Spleen (tissue), 11 donors: ENCODE measurements around the gene DHRS1. TPM values are rescaled to one million over a fixed set of nuclear protein-coding genes. Genes with fewer than 3 reads are reported as not detected.

Experiments
- DNase-seq: peaks from one replicate; pipeline ENCODE4 v3.0.0-alpha.2; 2020
- H3K27ac ChIP-seq, 8 donors: fragments of 200-600 bp; sonication (generic) in 7 of 8; 1 replicate in 4 of 8; 2 replicates in 4 of 8; pipeline versions ENCODE4 v1.5.0 to v1.8.0; 2016 to 2021; ENCODE audit warnings: inconsistent platforms in 4 of 8, mild to moderate bottlenecking in 4 of 8, moderate library complexity in 1 of 8
- H3K27me3 ChIP-seq, 7 donors: fragments of 200-600 bp; sonication (generic) in 6 of 7; replicated peaks in 1 of 7; 1 replicate in 4 of 7; 2 replicates in 3 of 7; pipeline versions ENCODE4 v1.5.0 to v1.8.0; 2016 to 2021; ENCODE audit warnings: inconsistent platforms in 3 of 7, mild to moderate bottlenecking in 1 of 7
- H3K36me3 ChIP-seq, 6 donors: fragments of 200-600 bp; sonication (generic) in 5 of 6; 1 replicate in 4 of 6; 2 replicates in 2 of 6; pipeline versions ENCODE4 v1.5.0 to v1.8.0; 2016 to 2021; ENCODE audit warnings: inconsistent platforms in 2 of 6
- H3K4me1 ChIP-seq, 6 donors: fragments of 200-600 bp; sonication (generic) in 5 of 6; 1 replicate in 3 of 6; 2 replicates in 3 of 6; pipeline versions ENCODE4 v1.5.0 to v1.8.0; 2016 to 2021; ENCODE audit warnings: inconsistent platforms in 3 of 6
- H3K4me3 ChIP-seq, 8 donors: fragments of 200-600 bp; sonication (generic) in 7 of 8; 1 replicate in 4 of 8; 2 replicates in 4 of 8; pipeline versions ENCODE4 v1.5.0 to v1.8.0; 2016 to 2021; ENCODE audit warnings: inconsistent platforms in 4 of 8, mild to moderate bottlenecking in 4 of 8, moderate library complexity in 2 of 8
- H3K9me3 ChIP-seq, 8 donors: fragments of 200-600 bp; sonication (generic) in 7 of 8; 1 replicate in 4 of 8; 2 replicates in 4 of 8; pipeline versions ENCODE4 v1.5.0 to v1.8.0; 2016 to 2021; ENCODE audit warnings: inconsistent platforms in 4 of 8
- CTCF ChIP-seq, 11 experiments: fragments of 200-600 bp in 7 of 11; fragments of 450-650 bp in 4 of 11; sonication (generic) in 4 of 11; IDR thresholded peaks in 8 of 11; conservative IDR thresholded peaks in 3 of 11; 1 replicate in 7 of 11; 2 replicates in 4 of 11; pipeline versions ENCODE4 v1.4.0 to v1.8.0; 2016 to 2021; ENCODE audit warnings: antibody characterized with exemption in 11 of 11, inconsistent platforms in 4 of 11, mild to moderate bottlenecking in 1 of 11
- POLR2A ChIP-seq, 3 donors: fragments of 450-650 bp; IDR thresholded peaks; one replicate each; pipeline ENCODE4 v1.5.1; 2017; ENCODE audit warnings: antibody characterized with exemption in 3 of 3, mild to moderate bottlenecking in 1 of 3
- POLR2AphosphoS5 ChIP-seq, 3 donors: sonication (generic); formaldehyde crosslinking; IDR thresholded peaks; one replicate each; pipeline ENCODE4 v1.5.1; 2017; ENCODE audit warnings: antibody characterized with exemption in 3 of 3
- WGBS, 5 donors: extraction: QIAGEN DNeasy Blood & Tissue Kit in 3 of 5; methylation state at CpG; one replicate each; pipeline versions ENCODE4 v1.1.5 to v1.1.7; 2013 to 2018; 5-methylcytosine and 5-hydroxymethylcytosine counted together
- intact Hi-C: fragments of 100-400 bp; cut with DNase I; formaldehyde crosslinking; loops from one replicate; pipeline ENCODE4 v1.15.0; 2023; ENCODE audit warnings: low total_unique reads
- polyA plus RNA-seq, 3 donors: library from polyadenylated mRNA; stranded (reverse); fragments of 200-250 nt; gene quantifications; one replicate each; pipeline ENCODE4 v1.2.1, GENCODE V29; 2013
- total RNA-seq, 7 donors: library from RNA; depleted of rRNA in 3 of 7; stranded (reverse); fragments of >200 nt in 3 of 7; fragmentation: NEBNext Ultra II Directional in 4 of 7; extraction: Animal tissue kit (Norgen Biotek cat#: 25700) in 4 of 7; gene quantifications; one replicate each; pipeline versions ENCODE4 v1.1.0 to v1.2.1, GENCODE V29; 2016 to 2021
- donor health status: healthy with polysubstance abuse.
- donor health status: DM: no; HTN: no; CAD: no; lungs with moderate emphysema.
- donor health status: DM: no; HTN: no; CAD: no.
- donor health status: Bipolar disorder and iron deficiency.
- donor health status: healthy.
- donor health status: DM: no; HTN: no; CAD: no.
- donor health status: DM: yes; HTN: yes; CAD: no.

Gene DHRS1
- total and polyA plus RNA-seq, 10 donors, result 22.0 to 56.1 (median 33.1) TPM

- H3K4me3 ChIP-seq, result no peak overlapping the region
- TF ChIP-seq POLR2AphosphoS5 (IDR thresholded peaks at IDR 0.05) (no peak), CTCF (IDR thresholded peaks at IDR 0.05 in 8 of 11, conservative IDR thresholded peaks at IDR 0.05 in 3 of 11) (no peak), POLR2A (IDR thresholded peaks at IDR 0.05) (no peak)
- H3K27me3 ChIP-seq, result no peaks in the 10 kb centered on the region
- H3K27ac ChIP-seq, result peak overlapping the region in 1 of 8 donors; percentile 3
- no peak for DNase-seq
- peaks cover 4 to 20% (median 9%) of the 10 kb centered on the region in 6 donors for H3K4me1 ChIP-seq
- H3K36me3 ChIP-seq, result peaks cover 0 to 84% (median 43%) of the 10 kb centered on the region in 6 donors
- H3K9me3 ChIP-seq, result no peaks in the 10 kb centered on the region
- WGBS, 5 donors, result 89 to 95% (median 91%) methylated on average over 16 to 18 of the region's 18 CpGs
- intact Hi-C loops, result no loop called here
These were observed 33.0 kb downstream of the DHRS1 start for GRCh38 chr14:24266344-24267244.

- no peak for DNase-seq
- intact Hi-C loops, result no loop called here
- Histone ChIP-seq H3K36me3 (peaks cover 0 to 97% (median 41%) of the 10 kb centered on the region in 6 donors), H3K4me3 (no peak overlapping the region), H3K4me1 (peaks cover 0 to 2% (median 0%) of the 10 kb centered on the region in 6 donors), H3K9me3 (no peaks in the 10 kb centered on the region), H3K27ac (no peak overlapping the region), H3K27me3 (no peaks in the 10 kb centered on the region)
- TF ChIP-seq POLR2A (IDR thresholded peaks at IDR 0.05), result no peak
- TF ChIP-seq CTCF (IDR thresholded peaks at IDR 0.05 in 8 of 11, conservative IDR thresholded peaks at IDR 0.05 in 3 of 11), result no peak
- TF ChIP-seq POLR2AphosphoS5 (IDR thresholded peaks at IDR 0.05), result no peak
- 84 to 92% (median 91%) methylated on average over 5 to 6 of the region's 6 CpGs for WGBS, 5 donors
These were observed 35.3 kb downstream of the DHRS1 start for GRCh38 chr14:24264298-24264697.

GRCh38 chr14:24263848-24264247, 35.7 kb downstream of the DHRS1 start:
- Histone ChIP-seq H3K4me3 (no peak overlapping the region), H3K27me3 (no peaks in the 10 kb centered on the region), H3K27ac (no peak overlapping the region), H3K4me1 (no peaks in the 10 kb centered on the region), H3K36me3 (peaks cover 0 to 97% (median 38%) of the 10 kb centered on the region in 6 donors), H3K9me3 (no peaks in the 10 kb centered on the region)
- WGBS, 5 donors, result 81 to 96% (median 88%) methylated on average over 6 of the region's 6 CpGs
- TF ChIP-seq POLR2A (IDR thresholded peaks at IDR 0.05) (no peak), POLR2AphosphoS5 (IDR thresholded peaks at IDR 0.05) (no peak), CTCF (IDR thresholded peaks at IDR 0.05 in 8 of 11, conservative IDR thresholded peaks at IDR 0.05 in 3 of 11) (no peak)
- DNase-seq, result no peak
- intact Hi-C loops, result no loop called here
